HG03175 (cell line): ENCODE measurements around the gene SLC29A2.

Experiments used
- ATAC-seq: cut with Tn5 transposase; IDR thresholded peaks from one replicate; pipeline ENCODE4 v1.9.1; 2021; ENCODE audit warnings: mild to moderate bottlenecking, moderate library complexity; ENCODE audit not compliant: unreplicated experiment

Gene SLC29A2

GRCh38 chr11:66335531-66336233 is 35.9 kb downstream of the SLC29A2 start:
- no peak for ATAC-seq

- no peak for ATAC-seq
These were observed 36.7 kb downstream of the SLC29A2 start for GRCh38 chr11:66334605-66335442.

GRCh38 chr11:66333896-66334604 is 37.5 kb downstream of the SLC29A2 start:
- ATAC-seq = no peak

GRCh38 chr11:66333220-66333877 is 38.2 kb downstream of the SLC29A2 start:
- ATAC-seq = no peak

GRCh38 chr11:66332371-66333219 is 39.0 kb downstream of the SLC29A2 start:
- no peak for ATAC-seq

- no peak for ATAC-seq
These were observed 39.8 kb downstream of the SLC29A2 start for GRCh38 chr11:66331542-66332370.

GRCh38 chr11:66330931-66331330 is 40.6 kb downstream of the SLC29A2 start:
- ATAC-seq = no peak

- ATAC-seq = no peak
These were observed 42.3 kb downstream of the SLC29A2 start for GRCh38 chr11:66329165-66329673.

- no peak for ATAC-seq
These were observed 43.0 kb downstream of the SLC29A2 start for GRCh38 chr11:66328302-66329144.

- no peak for ATAC-seq
These were observed 43.6 kb downstream of the SLC29A2 start for GRCh38 chr11:66328031-66328301.

GRCh38 chr11:66327171-66328030 is 44.2 kb downstream of the SLC29A2 start:
- no peak for ATAC-seq

GRCh38 chr11:66326261-66327111 is 45.1 kb downstream of the SLC29A2 start:
- ATAC-seq = no peak

- no peak for ATAC-seq
These were observed 46.3 kb downstream of the SLC29A2 start for GRCh38 chr11:66325263-66325671.

GRCh38 chr11:66324664-66325063 is 46.9 kb downstream of the SLC29A2 start:
- no peak for ATAC-seq

- no peak for ATAC-seq
These were observed 47.9 kb downstream of the SLC29A2 start for GRCh38 chr11:66323684-66324083.

GRCh38 chr11:66322732-66323427 is 48.7 kb downstream of the SLC29A2 start:
- no peak for ATAC-seq
